SK-N-MC (cell line): Measurements from ENCODE around the gene HLA-E.

Experiments used
- EZH2 ChIP-seq: fragments of 200-600 bp; sonication (generic); IDR thresholded peaks from one replicate; pipeline ENCODE4 v1.6.1; 2017; ENCODE audit warnings: antibody characterized with exemption
- FOXP2 ChIP-seq: optimal IDR thresholded peaks from 2 replicates; pipeline ENCODE3; 2011; ENCODE audit warnings: mild to moderate bottlenecking, moderate library complexity; ENCODE audit not compliant: insufficient read depth; ENCODE audit errors: extremely low read length, control extremely low read depth
- POLR2AphosphoS5 ChIP-seq: IDR thresholded peaks from 2 replicates; pipeline ENCODE4 v1.6.1; 2012; ENCODE audit warnings: mild to moderate bottlenecking, low read depth, low read length, borderline replicate concordance

DNA sequence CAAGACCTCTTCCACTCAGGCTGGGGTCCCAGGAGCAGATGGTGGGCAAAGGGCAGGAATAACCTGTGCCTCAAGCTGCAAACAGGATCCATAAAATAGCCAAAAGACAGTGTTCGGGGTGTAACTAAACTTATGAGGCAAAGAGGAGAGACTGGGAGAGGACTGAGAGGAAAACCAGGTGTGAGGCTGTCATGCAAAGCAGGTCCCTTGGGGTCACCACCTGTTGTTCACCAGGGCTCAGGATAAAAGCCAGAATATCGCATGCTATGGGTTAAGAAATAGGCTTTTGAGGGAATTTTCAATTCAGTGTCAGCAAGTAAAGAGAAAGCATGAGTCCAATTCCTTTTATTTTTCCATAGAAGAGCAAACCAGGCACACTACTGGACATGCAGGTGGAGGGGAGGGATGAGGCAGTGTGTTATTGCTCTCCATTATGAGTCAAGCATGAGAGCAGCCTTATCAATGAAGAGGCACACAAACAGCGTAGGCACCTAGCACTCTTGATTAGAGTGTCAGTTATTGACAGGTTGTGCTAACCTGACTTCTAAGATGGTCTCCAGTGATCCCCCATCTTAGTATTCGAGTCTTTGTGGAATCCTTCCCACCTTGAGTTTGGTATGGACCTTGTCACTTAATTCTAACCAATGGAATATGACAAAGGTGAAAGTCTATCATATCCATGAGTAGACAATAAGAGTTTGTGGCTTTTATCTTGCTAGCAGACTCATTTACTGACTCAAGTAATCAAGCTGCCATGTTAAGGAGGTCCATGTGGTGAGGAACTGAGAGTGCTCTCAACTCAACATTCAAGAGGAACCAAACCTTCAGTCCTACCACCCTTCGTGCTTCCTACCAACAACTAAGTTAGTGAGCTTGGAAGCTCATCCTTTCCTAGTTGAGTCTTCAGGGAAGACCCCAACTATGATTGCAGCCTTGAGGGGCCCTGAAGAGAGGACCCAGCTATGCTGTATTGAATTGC is 18.8 kb downstream of the HLA-E start:
- TF ChIP-seq POLR2AphosphoS5: no peak
- TF ChIP-seq EZH2: no peak
- TF ChIP-seq FOXP2: no peak
